ENCODE results near the gene MRPS6.
A peak's percentile ranks its signal among the peaks of the same experiment; 100 is the strongest.

DNA sequence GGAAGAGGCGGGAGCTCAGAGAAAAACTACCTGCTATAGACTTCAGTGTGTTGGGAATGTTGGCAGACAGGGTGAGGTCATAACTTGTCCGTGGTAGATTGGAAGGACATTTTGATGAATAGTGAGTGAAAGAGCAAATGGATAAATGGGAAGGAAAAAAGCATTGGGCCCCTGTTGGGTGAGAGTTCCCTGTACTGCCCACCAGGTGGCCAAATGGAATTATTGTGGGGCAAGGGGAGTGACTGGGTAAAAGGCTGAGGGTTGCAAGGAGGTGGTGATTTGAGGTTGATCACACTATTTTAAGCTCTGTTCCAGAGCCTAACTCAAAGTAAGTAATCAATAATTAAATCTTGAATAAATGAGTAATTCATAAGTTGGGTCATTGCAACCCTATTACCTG lies 60.4 kb downstream of the MRPS6 start:
- TF ChIP-seq EZH2 (IDR thresholded peaks at IDR 0.05; ENCODE audit: low read length) = no peak
- TF ChIP-seq, protein P1, sequence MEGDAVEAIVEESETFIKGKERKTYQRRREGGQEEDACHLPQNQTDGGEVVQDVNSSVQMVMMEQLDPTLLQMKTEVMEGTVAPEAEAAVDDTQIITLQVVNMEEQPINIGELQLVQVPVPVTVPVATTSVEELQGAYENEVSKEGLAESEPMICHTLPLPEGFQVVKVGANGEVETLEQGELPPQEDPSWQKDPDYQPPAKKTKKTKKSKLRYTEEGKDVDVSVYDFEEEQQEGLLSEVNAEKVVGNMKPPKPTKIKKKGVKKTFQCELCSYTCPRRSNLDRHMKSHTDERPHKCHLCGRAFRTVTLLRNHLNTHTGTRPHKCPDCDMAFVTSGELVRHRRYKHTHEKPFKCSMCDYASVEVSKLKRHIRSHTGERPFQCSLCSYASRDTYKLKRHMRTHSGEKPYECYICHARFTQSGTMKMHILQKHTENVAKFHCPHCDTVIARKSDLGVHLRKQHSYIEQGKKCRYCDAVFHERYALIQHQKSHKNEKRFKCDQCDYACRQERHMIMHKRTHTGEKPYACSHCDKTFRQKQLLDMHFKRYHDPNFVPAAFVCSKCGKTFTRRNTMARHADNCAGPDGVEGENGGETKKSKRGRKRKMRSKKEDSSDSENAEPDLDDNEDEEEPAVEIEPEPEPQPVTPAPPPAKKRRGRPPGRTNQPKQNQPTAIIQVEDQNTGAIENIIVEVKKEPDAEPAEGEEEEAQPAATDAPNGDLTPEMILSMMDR (optimal IDR thresholded peaks at IDR 0.05 in 1 of 3, IDR thresholded peaks at IDR 0.05 in 1 of 3, conservative IDR thresholded peaks at IDR 0.05 in 1 of 3; ENCODE audit: extremely low read depth in 1 of 3, insufficient read depth in 2 of 3, low read length in 3 of 3) = peak in 2 of 3 experiments; percentile 27 to 28

All from keratinocyte (primary cell).